HEK293T (cell line): ENCODE measurements around the gene C5orf15.
"Not testable (repeated sequence)": the region's sequence is repeated elsewhere in the genome, so short reads cannot be mapped to it uniquely, and the experiment has no call there.

Experiments used
- BHLHE40 ChIP-seq: fragments of 450-650 bp; IDR thresholded peaks from 2 replicates; pipeline ENCODE4 v1.6.1; 2016; ENCODE audit warnings: mild to moderate bottlenecking, moderate library complexity, borderline replicate concordance
- CTBP1 ChIP-seq: fragments of 450-650 bp; IDR thresholded peaks from 2 replicates; pipeline ENCODE4 v1.6.1; 2016; ENCODE audit warnings: borderline replicate concordance
- ELF4 ChIP-seq: fragments of 450-650 bp; IDR thresholded peaks from 2 replicates; pipeline ENCODE4 v1.6.1; 2017; ENCODE audit warnings: antibody characterized with exemption
- FOXA1 ChIP-seq: fragments of 450-650 bp; IDR thresholded peaks from 2 replicates; pipeline ENCODE4 v1.6.1; 2016; ENCODE audit warnings: mild to moderate bottlenecking
- L3MBTL2 ChIP-seq: fragments of 450-650 bp; conservative IDR thresholded peaks from 2 replicates; pipeline ENCODE4 v1.6.1; 2016; ENCODE audit warnings: mild to moderate bottlenecking
- NFRKB ChIP-seq: fragments of 450-650 bp; IDR thresholded peaks from 2 replicates; pipeline ENCODE4 v1.6.1; 2016; ENCODE audit warnings: mild to moderate bottlenecking, moderate library complexity
- SP1 ChIP-seq: fragments of 450-650 bp; IDR thresholded peaks from 2 replicates; pipeline ENCODE4 v1.6.1; 2017
- SUZ12 ChIP-seq: fragments of 450-650 bp; IDR thresholded peaks from 2 replicates; pipeline ENCODE4 v1.6.1; 2016; ENCODE audit warnings: mild to moderate bottlenecking
- TARDBP ChIP-seq: fragments of 450-650 bp; IDR thresholded peaks from 2 replicates; pipeline ENCODE4 v1.6.1; 2016
- TF ChIP-seq, protein P1 (sequence below): fragments of 450-650 bp; IDR thresholded peaks from 2 replicates; pipeline ENCODE4 v1.6.1; 2016

DNA sequence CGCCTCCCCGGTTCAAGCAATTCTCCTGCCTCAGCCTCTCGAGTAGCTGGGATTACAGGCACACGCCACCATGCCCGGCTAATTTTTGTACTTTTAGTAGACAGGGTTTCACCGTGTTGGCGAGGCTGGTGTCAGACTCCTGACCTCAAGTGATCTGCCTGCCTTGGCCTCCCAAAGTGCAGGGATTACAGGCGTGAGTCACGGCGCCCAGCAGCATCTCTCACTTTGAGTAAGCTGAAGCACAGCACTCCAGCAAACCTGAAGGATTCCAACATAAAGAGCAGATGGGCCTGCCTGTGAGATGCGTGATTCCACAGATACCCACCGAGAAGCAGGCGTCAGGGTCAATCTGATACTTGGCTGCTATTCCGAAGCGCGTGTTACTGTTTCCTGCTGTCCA lies 7.1 kb upstream of the C5orf15 start:
- TF ChIP-seq FOXA1, CTBP1, ELF4, BHLHE40, L3MBTL2, TARDBP, SUZ12, SP1, NFRKB: not testable (repeated sequence)
- TF ChIP-seq, protein P1, sequence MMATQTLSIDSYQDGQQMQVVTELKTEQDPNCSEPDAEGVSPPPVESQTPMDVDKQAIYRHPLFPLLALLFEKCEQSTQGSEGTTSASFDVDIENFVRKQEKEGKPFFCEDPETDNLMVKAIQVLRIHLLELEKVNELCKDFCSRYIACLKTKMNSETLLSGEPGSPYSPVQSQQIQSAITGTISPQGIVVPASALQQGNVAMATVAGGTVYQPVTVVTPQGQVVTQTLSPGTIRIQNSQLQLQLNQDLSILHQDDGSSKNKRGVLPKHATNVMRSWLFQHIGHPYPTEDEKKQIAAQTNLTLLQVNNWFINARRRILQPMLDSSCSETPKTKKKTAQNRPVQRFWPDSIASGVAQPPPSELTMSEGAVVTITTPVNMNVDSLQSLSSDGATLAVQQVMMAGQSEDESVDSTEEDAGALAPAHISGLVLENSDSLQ, result not testable (repeated sequence)
